NCI-H1048 (cell line): ENCODE data around the gene RAD51B.

Experiments
- DNase-seq: peaks from one replicate; lab custom pipeline; 2025; lab: John Stamatoyannopoulos, UW

RAD51B gene

GRCh38 chr14:68557648-68558047 is 738.1 kb downstream of the RAD51B start:
- DNase-seq, result no peak

DNA sequence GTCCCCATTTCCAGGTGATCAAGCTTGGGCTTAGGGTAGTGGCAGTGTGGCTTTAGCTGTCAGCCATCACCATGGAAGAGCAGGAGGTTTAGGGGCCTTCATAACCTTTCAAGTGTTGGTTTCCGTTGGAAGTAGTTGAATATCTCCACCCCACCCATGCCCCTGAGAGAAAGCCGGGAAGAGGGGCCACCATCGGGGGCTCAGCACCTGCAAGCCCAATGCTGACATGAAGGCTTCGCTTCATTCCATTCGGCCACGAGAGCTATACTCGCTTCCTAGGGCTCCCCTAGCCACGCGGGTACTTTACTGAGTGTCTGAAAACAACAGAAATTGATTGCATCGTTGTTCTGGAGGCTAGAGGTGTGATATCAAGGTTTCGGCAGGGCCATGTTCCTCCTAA is 738.5 kb downstream of the RAD51B start:
- DNase-seq, result no peak

DNA sequence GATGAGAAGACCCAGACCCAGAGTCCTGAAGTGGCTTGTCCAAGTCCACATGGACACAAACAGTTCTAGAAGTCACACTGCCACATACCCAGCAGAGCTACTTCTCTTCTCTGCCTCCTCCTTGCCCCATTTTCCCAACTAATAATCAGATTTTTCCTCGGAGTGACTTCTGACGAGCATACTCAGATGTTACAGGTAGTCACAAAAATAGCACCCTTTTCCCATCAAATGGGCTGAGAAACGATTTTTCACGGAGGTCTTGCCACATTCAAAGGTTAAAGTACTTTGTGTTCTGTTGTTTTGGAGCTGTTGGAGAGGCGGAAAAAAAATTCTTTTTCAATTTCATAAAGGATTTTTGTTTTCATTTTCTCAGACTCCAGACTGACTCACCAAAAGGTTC is 740.4 kb downstream of the RAD51B start:
- no peak for DNase-seq

DNA sequence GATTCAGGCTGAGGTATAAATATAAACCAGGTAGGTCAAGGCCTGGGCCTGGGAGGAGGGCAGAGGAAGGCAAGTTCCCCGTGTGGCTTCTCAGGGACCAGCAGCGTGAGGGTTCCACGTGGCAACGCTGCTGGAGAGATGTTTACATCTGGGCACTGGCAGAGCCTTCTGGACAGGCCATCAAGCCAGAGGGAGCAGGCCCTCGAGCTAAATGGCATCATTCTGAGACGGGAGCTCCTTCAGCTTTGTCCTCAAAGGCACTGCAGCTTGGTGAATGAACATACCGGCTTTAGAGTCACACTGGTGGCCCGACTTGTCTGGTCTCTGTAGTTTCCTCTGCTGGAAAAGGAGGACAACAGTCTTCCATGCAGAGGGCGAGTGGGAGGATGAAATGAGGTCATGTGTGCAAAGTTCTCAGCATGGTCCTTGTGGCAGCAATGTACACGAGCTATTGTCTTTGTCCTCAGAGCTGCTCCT is 742.0 kb downstream of the RAD51B start:
- DNase-seq, result no peak

DNA sequence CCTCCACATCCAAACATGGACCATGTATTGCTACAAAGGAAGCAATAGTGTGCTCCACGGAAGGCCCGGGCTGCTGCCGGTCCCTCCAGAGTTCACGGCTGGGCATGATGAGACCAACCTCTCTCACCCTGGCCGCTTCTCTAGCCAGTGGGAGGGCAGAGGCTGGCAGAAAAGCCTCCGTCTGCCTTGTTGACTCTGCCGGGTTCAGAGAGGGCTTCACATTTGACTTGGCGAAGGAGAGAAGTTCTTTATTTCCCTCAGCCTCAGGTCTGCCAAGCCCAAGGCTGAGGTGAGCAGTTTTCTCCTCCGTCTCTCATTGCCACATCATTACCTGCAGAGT is 743.3 kb downstream of the RAD51B start:
- DNase-seq, result no peak

- no peak for DNase-seq
Measured at GRCh38 chr14:68563251-68564131, 743.9 kb downstream of the RAD51B start.

- no peak for DNase-seq
Measured at GRCh38 chr14:68564191-68564825, 744.7 kb downstream of the RAD51B start.

- no peak for DNase-seq
Measured at GRCh38 chr14:68564826-68565759, 745.5 kb downstream of the RAD51B start.

DNA sequence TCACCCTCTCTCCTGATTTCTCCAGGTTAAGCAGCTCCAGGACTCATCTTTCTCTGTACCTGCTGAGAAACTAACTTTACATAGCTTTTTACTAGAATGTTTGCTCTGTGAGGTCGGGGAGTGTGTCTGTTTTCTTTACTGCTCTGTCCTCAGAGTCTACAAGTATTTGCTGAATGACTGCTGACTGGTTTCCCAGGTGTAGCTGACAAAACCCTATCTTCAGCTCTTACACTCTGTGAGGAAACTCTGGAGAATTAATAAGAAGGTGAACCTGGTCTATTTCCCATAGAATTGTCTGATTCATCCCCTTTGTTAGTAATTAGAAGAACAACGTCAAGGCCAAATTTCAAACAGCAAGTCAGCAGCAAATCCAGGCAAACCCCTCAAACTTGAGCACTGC is 746.5 kb downstream of the RAD51B start:
- DNase-seq, result no peak

GRCh38 chr14:68568907-68569897 is 749.6 kb downstream of the RAD51B start:
- DNase-seq, result no peak

- no peak for DNase-seq
Measured at GRCh38 chr14:68569970-68570409, 750.4 kb downstream of the RAD51B start.

DNA sequence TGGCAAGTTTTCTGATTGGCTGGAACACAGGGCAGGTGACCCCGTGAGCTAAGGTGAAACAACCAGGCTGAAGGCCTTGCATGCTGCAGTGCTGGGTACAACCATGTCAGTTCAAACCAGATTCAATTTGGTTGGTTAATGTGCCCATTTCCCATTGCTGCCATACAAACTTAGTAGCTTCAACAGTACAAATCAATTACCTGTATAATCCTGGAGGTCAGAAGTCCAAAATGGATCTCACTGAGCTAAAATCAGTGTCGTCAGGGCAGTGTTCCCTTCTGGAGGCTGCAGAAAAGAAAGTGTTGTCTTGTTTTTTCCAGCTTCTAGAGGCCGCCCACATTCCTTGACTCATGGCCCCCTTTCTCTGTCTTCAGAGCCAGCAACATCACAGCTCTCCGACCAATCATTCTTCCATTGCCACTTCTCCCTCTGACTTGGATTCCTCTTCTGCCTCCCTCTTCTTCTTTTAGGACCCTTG is 751.6 kb downstream of the RAD51B start:
- no peak for DNase-seq

- no peak for DNase-seq
Measured at GRCh38 chr14:68571928-68572525, 752.4 kb downstream of the RAD51B start.

DNA sequence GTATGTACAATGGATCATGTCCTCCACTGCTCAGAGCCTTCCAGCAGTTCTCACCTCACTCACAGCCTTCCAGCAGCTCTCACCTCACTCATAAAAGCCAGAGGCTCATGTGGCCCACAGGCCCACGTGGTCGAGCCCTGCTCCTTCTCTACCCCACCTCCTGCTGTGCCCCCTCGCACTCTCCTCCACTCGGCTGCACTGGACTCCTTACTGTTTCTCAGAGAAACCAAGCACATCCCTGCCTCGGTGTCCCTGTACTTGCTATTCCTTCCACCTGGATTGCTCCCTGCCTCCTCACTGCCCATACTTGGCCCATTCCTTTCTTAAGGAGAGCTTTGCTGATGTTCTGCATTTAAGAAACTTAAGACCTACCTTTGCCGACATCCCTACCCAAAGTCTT is 753.5 kb downstream of the RAD51B start:
- no peak for DNase-seq

DNA sequence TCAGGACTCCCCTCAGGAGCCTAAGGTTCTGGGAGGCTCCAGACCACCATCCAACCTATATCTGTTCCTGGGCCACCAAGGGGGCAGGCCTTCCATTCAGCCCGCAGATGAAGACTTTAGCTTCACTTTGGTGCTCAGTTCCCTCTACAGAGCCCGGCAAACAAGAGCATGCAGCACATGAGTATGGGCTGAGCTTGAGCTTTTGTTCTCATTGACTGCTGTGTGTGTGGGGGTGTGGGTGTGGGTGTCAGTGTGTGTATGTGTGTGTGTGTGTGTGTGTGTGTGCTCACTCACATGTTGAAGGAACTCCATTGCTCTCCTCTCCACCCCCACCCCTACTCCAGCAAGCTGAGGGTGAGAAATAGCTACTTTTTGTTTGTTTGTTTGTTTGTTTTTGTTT is 754.1 kb downstream of the RAD51B start:
- DNase-seq, result no peak

GRCh38 chr14:68574461-68574860 is 754.9 kb downstream of the RAD51B start:
- no peak for DNase-seq

- no peak for DNase-seq
Measured at GRCh38 chr14:68574906-68575305, 755.3 kb downstream of the RAD51B start.

GRCh38 chr14:68575426-68575825 is 755.8 kb downstream of the RAD51B start:
- no peak for DNase-seq

- no peak for DNase-seq
Measured at GRCh38 chr14:68576031-68576430, 756.5 kb downstream of the RAD51B start.

DNA sequence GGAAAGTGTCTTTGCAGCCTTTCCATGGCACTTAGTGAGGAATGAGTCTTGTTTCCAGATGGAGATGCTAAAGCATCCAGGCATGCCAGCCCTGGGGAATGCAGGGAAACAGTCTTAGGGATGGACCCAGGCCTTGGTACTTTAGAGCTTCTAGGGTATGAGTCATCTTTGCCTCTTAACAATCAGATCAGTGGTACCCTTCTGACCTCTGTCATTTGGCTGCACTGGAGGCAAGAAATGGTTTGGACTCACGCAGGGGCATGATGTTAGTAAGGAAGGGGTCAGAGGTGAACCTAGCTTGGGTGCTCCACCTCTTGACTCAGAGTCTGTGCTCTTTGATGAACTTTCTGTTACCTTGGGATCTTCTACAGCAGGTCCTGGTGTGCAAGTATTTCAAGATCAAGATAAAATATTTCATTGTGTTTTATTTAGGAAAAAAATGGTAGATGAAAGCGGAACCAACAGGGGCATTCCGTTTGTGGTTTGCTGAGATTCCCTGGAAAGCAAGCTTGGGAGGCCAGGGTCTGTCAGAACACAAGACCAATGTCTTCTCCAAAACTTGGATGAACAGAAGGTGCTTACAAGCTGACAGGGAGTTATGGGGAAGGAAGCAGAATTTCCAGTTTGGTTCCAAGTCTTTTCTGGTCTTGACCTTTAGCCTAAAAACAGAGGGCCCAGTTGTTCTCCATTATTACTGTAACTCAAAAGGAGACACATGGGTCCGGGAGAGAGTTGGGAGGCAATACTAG is 757.1 kb downstream of the RAD51B start:
- no peak for DNase-seq
